Smooth muscle cell (in vitro differentiated cells): ENCODE data around the gene TGDS. TPM values are rescaled to one million over a fixed set of nuclear protein-coding genes. Genes with fewer than 3 reads are reported as not detected.

ENCODE experiments used
- DNase-seq: peaks from one replicate; lab custom pipeline; 2025; ENCODE audit not compliant: unreplicated experiment; lab: John Stamatoyannopoulos, UW
- H2AFZ ChIP-seq: fragments of 200-600 bp; sonication (generic); 2 replicates; pipeline ENCODE4 v1.6.0; 2016; ENCODE audit warnings: antibody characterized with exemption, low read depth, mild to moderate bottlenecking
- H3F3A ChIP-seq: fragments of 200-600 bp; sonication (generic); 2 replicates; pipeline ENCODE4 v1.6.0; 2017; ENCODE audit warnings: antibody characterized with exemption, low read depth
- H3K27ac ChIP-seq: fragments of 200-600 bp; sonication (generic); 2 replicates; pipeline ENCODE4 v1.5.1; 2016; ENCODE audit warnings: low read depth, mild to moderate bottlenecking
- H3K27me3 ChIP-seq: fragments of 200-600 bp; sonication (generic); 2 replicates; pipeline ENCODE4 v1.6.1; 2016; ENCODE audit warnings: low read depth, mild to moderate bottlenecking
- H3K36me3 ChIP-seq: fragments of 200-600 bp; sonication (generic); 2 replicates; pipeline ENCODE4 v1.5.1; 2016; ENCODE audit warnings: low read depth
- H3K4me1 ChIP-seq: fragments of 200-600 bp; sonication (generic); 2 replicates; pipeline ENCODE4 v1.5.1; 2016; ENCODE audit warnings: low read depth
- H3K4me2 ChIP-seq: fragments of 200-600 bp; sonication (generic); 2 replicates; pipeline ENCODE4 v1.6.0; 2016; ENCODE audit warnings: mild to moderate bottlenecking
- H3K4me3 ChIP-seq: fragments of 200-600 bp; sonication (generic); 2 replicates; pipeline ENCODE4 v1.5.1; 2016; ENCODE audit warnings: mild to moderate bottlenecking
- H3K79me2 ChIP-seq: fragments of 200-600 bp; sonication (generic); 2 replicates; pipeline ENCODE4 v1.6.0; 2016; ENCODE audit warnings: low read depth, mild to moderate bottlenecking
- H3K9ac ChIP-seq: fragments of 200-600 bp; sonication (generic); 2 replicates; pipeline ENCODE4 v1.6.0; 2016; ENCODE audit warnings: low read depth
- H3K9me3 ChIP-seq: fragments of 200-600 bp; sonication (generic); replicated peaks from 2 replicates; pipeline ENCODE4 v1.5.1; 2016; ENCODE audit warnings: low read depth
- H4K20me1 ChIP-seq: fragments of 200-600 bp; sonication (generic); 2 replicates; pipeline ENCODE4 v1.6.0; 2016; ENCODE audit warnings: low read depth
- CTCF ChIP-seq: fragments of 200-600 bp; sonication (generic); IDR thresholded peaks from 2 replicates; pipeline ENCODE4 v1.5.1; 2017; ENCODE audit warnings: borderline replicate concordance, mild to moderate bottlenecking, antibody characterized with exemption; ENCODE audit not compliant: insufficient read depth, poor library complexity, severe bottlenecking
- WGBS: methylation state at CpG from one replicate; pipeline ENCODE4 v1.1.7; 2016; ENCODE audit warnings: low lambda C conversion rate; 5-methylcytosine and 5-hydroxymethylcytosine counted together
- polyA plus RNA-seq: library from polyadenylated mRNA; unstranded; fragments of >200 nt; fragmentation: Nextera tagmentation; extraction: Ambion mirVana; gene quantifications from 2 replicates; pipeline ENCODE4 v1.2.1, GENCODE V29; 2016
- total RNA-seq: library from RNA; depleted of rRNA; stranded (reverse); fragments of >200 nt; gene quantifications from 2 replicates; pipeline ENCODE4 v1.2.3, GENCODE V29; 2014

TGDS gene
- total and polyA plus RNA-seq, 2 experiments from 2014 or later = 16.0 to 17.1 TPM

GRCh38 chr13:94546061-94546839 lies 49.7 kb downstream of the TGDS start:
- Histone ChIP-seq H3K27me3 (no peaks in the 10 kb centered on the region), H3K27ac (no peak overlapping the region), H3K36me3 (no peaks in the 10 kb centered on the region), H3F3A (peaks cover 9% of the 10 kb centered on the region), H4K20me1 (no peaks in the 10 kb centered on the region), H3K4me2 (no peak overlapping the region), H3K4me1 (no peaks in the 10 kb centered on the region), H3K79me2 (no peaks in the 10 kb centered on the region), H2AFZ (no peak overlapping the region), H3K9me3 (no peaks in the 10 kb centered on the region), H3K9ac (no peak overlapping the region), H3K4me3 (no peak overlapping the region)
- TF ChIP-seq CTCF = no peak
- 59% methylated on average over 10 of the region's 10 CpGs for WGBS
- no peak for DNase-seq

DNA sequence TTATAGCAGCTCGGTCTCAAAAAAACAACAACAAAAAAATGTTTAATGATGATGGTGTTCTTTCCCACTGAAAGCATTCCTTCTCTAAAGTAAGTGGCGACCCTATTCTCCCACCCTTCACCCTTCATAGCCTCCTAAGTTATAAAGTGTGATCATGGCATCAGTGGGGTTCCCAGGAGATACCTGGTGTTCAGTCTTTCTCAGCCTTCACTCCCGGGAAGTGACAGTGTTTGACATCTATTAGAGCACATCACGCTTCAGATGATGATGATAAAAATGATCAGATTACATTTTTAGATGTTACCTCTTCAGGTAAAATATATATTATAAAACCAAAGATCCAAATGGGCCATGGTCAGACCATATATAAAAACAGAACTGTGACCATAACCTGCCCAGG lies 51.0 kb downstream of the TGDS start:
- no peaks in the 10 kb centered on the region for H3K79me2 ChIP-seq
- DNase-seq = no peak

DNA sequence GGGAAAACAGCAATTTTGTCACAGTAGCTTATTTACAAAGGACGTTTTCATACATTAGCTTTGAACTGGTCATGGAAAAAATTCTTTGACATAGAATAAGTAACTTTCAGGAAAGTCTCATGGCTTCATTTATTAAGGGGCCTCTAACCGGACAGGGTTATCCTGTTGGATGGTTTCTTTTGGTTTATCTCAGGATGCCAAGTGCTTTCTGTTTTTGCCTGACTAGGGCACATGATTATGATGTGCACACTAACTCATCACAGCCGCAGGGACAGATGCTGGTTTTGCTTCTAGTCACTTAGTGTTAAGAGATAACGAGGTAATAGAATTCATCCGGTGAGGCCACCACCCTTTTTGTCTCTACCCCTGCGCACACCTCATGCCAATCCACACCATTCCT lies 53.0 kb downstream of the TGDS start:
- H3K79me2 ChIP-seq = no peaks in the 10 kb centered on the region
- no peaks in the 10 kb centered on the region for H3K9me3 ChIP-seq
- H3F3A ChIP-seq = no peaks in the 10 kb centered on the region
- 83% methylated on average over 6 of the region's 6 CpGs for WGBS
- H3K27me3 ChIP-seq = peaks cover 14% of the 10 kb centered on the region
- no peak overlapping the region for H3K4me3 ChIP-seq
- H2AFZ ChIP-seq = no peak overlapping the region
- H3K4me2 ChIP-seq = no peak overlapping the region
- no peak overlapping the region for H3K9ac ChIP-seq
- TF ChIP-seq CTCF = no peak
- H3K36me3 ChIP-seq = no peaks in the 10 kb centered on the region
- no peak overlapping the region for H3K27ac ChIP-seq
- H3K4me1 ChIP-seq = no peaks in the 10 kb centered on the region
- H4K20me1 ChIP-seq = no peaks in the 10 kb centered on the region
- no peak for DNase-seq

More for the DNA sequence above, 51.0 kb downstream of the TGDS start:
- Histone ChIP-seq H3F3A (peaks cover 4% of the 10 kb centered on the region), H3K36me3 (no peaks in the 10 kb centered on the region), H3K9ac (no peak overlapping the region), H3K4me2 (no peak overlapping the region), H3K4me3 (no peak overlapping the region), H4K20me1 (no peaks in the 10 kb centered on the region), H3K9me3 (no peaks in the 10 kb centered on the region), H3K4me1 (no peaks in the 10 kb centered on the region), H2AFZ (no peak overlapping the region), H3K27me3 (peaks cover 10% of the 10 kb centered on the region), H3K27ac (no peak overlapping the region)
- TF ChIP-seq CTCF = no peak
- WGBS = 75% methylated on average over 4 of the region's 4 CpGs
